HG03196 (cell line): Measurements from ENCODE around the gene LRP2.
"Not testable (repeated sequence)": the region's sequence is repeated elsewhere in the genome, so short reads cannot be mapped to it uniquely, and the experiment has no call there.

Source experiments
- ATAC-seq: cut with Tn5 transposase; IDR thresholded peaks from one replicate; pipeline ENCODE4 v1.9.1; 2021; ENCODE audit not compliant: unreplicated experiment

LRP2 gene

DNA sequence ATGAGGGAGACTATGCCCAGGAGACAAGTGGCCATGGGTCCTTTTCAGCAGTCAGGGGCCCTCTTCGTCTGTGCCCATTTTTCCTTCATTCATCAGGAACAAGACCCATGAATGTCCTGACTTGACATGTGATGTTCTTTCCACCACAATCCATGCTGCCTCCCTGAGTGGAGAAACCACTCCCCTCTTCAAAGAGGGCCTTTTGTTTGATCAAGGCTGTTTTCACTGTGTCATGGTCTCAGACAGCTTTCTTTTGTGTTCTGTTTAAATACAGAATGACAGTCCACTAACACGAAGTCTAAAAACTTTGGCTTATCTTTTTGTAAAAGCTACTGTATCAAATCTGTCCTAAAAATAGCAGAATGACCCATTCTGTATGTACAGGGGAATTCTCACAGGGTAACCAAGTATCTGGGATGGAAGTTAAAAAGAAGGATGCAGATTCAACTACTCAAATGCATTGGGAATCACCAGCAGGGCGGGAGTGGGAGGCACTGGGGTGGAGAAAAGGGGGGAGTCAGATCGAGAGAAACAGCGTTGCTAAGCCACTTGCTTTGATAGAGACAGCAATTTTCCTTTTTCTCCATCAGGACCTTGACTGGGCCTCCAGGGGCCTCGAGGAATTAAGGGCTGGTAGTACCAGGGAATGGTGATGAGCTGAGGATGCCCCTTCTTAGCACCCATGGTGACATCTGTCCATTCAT, 13.9 kb downstream of the LRP2 start:
- ATAC-seq: no peak

DNA sequence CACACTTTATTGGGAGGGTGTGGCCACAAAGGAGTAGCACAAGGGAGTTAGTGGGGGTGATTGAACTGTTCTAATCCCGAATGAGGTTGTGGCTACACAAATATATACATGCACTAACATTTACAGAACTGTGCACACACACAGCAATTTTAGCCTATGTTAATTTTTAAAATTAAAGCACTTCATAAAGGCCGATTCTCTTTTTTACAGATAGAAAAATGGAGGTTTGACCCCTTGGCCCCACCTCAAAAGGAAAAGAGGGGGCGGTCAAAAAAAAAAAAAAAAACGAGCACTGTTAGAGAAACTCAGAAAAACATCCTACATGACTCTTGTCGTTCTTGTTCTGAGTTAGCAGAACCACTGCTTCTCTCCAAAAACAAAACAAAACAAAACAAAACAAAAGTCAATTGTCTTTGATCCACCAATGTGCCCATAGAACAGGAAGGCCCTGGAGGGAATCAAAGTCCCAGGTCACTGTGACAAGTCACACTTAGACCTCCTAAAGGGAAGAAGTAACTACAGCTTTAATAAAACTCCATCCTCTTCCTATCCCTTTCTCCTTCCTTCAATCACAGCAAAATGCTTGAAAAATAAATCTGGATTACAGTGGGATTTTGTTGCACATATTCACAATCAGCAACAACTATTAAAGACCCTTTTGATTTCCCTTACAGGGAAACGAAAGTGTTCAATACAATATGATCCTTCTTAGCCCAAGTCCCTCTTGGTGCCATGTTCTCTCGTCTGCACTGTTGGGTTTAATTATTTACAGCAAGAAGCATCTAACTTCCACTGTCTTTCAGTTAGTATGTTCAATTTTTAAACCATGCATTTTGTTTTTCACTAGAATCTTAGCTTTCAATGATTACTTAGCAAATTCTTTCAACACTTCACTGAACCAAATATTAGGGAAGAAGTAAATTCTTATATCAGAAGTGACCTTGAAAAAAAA, 16.6 kb downstream of the LRP2 start:
- ATAC-seq: no peak

DNA sequence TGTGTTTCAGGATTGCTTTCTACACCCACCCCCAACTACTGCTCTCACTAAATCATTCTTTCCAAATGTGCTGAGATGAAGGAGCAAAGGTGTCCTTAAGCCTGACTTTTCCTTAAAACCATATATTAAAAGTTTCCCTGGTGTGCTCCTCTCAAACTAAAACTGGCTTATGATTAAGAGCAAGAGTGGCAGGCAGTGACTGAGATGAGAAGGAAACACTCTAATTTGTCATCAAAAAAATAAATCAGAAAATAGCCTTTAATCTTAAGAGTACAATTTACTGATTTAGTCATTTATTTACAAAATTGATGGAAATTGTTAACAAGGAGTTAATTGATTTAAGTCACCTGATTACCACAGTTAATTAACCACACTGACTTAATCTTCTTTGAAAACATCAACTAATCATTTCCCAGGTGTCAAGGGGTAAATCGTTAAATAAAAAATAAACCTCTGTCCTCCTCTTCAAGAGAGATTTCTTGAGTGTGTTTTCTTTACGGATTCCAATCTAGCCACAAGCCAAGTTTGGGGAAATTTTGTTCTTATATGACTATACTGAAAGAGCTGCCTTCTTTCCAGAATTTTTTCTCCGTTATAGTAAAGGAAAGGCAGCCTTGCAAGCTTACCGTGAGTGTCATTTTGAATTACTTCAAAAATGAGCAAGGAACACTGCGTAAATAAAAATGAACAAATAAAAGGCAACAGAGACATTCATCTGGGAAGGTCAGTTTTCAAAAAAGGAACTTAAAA, 17.4 kb downstream of the LRP2 start:
- ATAC-seq: no peak

DNA sequence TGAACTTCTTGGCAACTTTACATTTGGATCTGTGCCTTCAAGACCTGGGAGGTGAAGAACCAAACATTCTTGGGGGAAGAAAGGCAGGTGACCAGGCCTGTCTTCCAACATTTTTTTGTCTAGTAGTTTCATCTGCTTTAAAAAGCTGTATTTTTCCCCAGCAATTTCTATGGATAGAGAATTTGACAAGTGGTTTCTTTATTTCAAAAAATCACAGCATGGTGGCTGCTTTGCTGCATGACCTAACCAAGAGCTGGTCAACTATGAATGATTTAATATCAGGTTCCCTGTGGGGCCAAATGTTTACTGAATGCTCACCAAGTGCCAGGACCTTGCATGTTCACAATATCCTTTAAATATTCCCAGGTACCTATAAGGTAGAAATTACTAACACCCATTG, 19.1 kb downstream of the LRP2 start:
- no peak for ATAC-seq

DNA sequence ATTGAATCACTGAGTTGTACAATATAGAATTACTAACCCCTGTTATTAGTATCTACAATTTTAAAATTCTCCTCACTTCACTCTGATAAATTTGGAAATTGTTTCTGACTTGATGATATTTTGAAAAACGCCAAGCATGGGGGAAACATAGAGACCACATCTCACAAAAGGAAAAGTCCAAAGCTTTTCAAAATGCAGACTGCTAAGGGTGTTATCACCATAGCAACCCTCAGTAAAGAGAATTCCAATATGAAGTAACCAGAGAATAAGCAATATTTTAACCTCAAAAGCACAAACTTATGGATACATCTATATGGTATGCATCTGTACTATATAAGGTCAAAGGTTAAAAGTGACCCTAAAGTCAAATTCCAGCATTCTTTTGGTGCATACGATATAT, 22.7 kb downstream of the LRP2 start:
- ATAC-seq: no peak

DNA sequence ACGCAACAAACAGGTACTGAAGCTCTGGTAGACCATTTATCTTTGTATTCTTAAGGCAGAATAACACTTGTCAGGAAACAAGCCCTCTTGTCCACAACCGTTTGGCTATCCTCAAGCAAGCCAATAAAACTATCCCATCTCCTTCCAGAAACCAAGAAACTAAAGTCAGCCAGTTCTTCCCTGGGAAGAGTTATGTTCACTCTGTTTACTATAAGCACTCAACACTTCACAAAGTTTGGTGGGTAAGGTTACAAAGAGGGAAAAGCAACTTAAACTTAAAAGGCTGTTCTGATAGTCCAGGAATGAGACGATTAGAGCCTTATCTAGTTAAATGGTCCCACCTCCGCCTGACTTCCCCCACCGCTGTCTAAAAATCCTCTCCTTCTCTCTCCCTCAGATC, 25.6 kb downstream of the LRP2 start:
- no peak for ATAC-seq

DNA sequence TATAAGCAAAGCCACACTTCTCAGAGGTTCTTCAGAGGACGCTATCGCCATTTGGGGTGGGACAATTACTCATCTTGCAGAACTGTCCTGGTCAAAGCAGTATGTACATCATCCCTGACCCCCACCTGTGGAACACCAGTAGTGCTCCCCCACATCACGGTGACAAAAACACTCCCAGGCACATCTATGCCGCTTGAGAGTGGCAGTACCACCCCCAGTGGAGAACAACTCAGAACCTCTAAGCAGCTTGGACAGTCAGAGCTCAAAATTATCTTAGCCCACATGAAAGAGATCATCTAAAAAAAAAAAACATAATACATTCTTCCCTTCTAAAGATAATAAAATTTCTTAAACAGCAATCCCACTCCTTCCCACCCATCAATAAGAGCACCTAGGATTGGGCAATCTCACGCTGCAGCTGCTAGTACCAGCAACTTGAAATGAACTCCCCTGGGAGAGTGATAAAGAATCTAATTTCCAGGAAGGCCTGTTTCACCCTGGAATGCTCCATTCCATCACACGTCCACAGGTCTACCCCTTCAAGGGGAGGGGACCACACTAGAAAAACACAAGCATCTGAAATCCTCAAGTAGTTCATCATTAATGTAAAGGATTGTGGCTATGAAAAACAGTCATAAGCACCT, 31.7 kb downstream of the LRP2 start:
- ATAC-seq: no peak

DNA sequence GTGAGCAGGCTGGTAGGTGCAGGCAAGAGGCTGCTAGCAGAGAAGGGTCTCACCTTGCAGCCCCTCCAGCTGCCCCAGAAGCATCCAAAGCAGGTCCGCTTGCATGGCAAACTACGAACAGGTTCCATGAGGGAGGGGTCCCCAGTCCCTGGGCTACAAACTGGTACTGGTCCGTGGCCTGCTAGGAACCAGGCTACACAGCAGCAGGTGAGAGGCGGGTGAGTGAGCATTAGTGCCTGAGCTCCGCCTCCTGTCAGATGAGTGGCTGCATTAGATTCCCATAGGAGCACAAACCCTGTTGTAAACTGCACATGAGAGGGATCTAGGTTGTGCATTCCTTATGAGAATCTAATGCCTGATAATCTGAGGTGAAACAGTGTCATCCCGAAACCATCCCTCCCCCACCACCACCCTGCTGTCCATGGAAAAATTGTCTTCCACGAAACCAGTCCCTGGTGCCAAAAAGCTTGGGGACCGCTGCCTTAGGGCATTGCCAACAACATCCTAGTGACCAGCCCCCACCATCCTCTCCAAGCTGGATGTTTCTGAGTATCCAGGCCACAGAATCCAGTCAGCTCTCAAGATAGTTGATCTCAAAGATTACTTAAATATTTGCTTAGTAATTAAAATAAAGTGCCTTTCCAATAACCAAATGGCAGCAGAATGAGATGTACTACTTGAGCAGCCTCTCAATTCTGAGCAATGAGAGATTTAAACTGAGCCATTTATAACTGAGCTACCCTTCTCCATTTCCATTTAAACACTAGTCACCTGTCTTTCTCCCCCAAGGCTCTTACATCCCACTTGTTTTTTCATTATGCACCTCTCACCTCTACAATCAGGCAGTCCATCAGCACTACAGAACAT, 32.4 kb downstream of the LRP2 start:
- no peak for ATAC-seq

DNA sequence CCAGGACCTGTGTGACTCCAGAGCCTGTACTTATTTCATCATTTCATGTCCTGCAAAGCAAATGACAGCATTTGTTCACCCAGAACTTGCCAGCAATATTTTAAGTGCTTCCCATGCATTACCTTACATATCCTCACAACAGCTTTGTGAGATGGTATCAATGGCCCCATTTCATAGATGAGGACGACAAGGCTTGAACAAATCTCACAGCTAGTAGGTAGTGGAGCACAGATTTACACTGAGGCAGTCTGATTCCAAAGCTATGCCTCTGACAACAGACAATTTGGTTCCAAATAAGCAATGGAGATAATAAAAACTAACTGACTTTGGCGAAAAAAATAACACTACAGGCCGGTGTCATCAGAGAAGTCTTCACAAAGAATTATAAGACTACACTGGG, 33.5 kb downstream of the LRP2 start:
- no peak for ATAC-seq

DNA sequence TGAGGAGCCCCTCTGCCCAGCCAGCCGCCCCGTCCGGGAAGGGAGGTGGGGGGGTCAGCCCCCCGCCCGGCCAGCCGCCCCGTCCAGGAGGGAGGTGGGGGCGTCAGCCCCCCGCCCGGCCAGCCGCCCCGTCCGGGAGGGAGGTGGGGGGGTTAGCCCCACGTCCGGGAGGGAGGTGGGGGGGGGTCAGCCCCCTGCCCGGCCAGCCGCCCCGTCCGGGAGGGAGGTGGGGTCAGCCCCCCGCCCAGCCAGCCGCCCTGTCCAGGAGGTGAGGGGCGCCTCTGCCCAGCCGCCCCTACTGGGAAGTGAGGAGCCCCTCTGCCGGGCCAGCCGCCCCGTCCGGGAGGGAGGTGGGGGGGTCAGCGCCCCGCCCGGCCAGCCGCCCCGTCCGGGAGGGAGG, 34.5 kb downstream of the LRP2 start:
- not testable (repeated sequence) for ATAC-seq

DNA sequence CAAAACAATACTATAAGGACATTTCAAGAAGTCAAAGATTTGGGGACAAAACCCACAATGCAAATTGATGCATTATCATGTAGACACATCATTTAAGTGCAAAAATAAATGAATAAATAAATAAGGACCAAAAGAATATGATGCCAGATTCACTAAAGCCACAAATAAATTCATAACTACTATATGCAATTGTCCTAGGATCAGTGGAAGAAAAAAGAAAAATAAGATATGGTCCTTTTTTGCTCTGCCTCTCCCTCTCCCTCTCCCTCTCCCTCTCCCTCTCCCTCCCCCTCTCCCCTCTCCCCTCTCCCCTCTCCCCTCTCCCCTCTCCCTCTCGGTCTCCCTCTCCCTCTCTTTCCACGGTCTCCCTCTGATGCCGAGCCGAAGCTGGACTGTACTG, 36.4 kb downstream of the LRP2 start:
- not testable (repeated sequence) for ATAC-seq

DNA sequence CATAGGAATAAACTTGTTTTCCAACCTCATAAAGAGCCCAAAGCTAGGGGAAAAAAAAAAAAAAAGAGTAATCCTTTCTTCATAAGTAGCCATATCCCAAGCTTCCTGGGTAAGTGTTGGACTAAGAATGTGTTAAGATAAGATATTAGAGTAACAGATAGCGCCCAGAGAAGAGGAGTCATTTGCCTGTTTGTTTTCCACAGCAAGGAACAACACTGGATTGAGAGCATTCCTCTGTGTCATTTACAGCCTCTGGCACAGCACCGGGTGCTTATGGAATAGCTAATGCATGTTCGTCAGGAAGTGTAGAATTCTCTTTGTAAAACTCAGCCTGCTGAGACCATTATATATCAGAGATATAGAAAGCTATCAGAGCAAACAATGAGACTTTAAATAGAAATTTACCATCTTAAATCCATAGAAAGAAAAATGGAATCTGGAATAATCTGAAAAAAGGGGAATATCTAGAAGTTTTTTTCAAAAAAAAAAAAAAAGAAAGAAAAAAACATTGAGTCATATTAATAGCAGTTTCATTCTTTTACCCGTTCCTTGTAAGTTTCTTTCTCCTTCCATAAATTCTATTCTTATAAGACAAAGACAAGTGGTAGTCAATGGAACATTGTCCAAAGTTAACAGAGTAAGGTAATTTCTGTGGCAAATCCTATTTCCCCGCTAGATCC, 37.6 kb downstream of the LRP2 start:
- no peak for ATAC-seq

DNA sequence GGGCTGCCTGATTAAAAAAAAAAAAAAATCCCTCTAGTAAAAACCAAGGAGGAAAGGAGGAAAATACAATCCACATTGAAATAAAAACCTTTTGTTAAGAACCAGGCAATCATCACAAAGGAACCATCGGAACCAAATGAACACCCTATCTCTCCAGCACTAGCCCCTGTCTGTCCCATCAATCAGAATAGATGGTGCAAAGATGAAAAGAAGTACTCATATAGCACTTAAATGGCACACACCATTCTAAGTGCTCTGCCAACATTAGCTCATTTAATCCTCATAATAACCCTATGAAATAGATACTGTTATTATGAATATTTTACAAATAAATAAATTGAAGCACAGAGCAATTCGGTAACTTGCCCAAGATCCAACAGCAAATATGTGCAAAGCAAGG, 38.5 kb downstream of the LRP2 start:
- no peak for ATAC-seq

DNA sequence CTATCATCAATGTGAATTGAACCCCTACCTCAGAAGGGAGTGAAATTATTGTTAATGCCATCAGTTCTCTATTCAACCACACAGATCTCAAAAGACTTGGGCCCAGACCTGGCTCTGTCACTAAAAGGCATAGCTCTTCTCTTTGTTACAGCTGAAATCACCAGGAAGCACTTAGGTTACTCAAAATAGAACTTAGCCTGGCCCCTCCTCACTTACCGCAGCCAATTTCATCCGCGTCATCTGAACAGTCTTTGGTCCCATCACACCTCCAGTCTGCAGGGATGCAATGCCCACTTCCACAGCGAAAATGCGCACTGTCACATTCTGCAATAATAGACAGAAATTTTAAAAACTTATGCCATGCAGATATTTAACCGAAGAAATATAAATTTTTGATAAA, 41.8 kb downstream of the LRP2 start:
- ATAC-seq: no peak

DNA sequence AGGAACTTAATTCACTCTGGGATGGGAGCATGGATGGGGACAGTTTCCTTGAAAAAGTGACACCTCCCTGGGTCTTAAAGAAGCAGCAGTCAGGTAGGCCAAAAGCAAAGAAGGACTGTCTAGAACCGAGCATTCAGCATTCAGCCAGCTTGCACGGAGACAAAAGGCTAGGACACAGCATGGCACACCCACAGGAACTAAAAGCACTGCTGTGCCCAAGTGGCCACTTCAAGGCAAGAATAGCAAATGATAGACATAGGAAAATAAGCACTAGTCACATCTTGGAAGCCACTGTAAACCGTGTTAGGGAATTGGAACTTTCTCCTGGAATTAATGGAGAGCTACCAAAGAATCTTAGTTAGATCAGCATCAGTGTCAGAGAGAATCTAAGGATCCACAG, 47.0 kb downstream of the LRP2 start:
- no peak for ATAC-seq

DNA sequence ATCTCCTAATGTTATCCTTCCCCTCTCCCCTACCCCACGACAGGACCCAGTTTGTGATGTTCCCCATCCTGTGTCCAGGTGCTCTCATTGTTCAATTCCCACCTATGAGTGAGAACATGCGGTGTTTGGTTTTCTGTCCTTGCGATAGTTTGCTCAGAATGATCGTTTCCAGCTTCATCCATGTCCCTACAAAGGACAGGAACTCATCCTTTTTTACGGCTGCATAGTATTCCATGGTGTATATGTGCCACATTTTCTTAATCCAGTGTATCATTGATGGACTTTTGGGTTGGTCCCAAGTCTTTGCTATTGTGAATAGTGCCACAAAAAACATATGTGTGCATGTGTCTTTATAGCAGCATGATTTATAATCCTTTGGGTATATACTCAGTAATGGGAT, 54.0 kb downstream of the LRP2 start:
- ATAC-seq: not testable (repeated sequence)

DNA sequence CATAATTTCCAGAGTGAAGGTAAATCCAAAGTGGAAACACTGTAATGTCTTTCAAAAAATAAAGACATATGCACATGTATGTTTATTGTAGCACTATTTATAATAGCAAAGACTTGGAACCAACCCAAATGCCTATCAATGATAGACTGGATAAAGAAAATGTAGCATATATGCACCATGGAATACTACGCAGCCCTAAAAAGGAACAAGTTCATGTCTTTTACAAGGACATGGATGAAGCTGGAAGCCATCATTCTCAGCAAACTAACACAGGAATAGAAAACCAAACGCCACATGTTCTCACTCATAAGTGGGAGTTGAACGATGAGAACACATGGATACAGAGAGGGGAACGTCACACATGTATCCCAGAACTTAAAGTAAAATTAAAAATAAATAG, 57.6 kb downstream of the LRP2 start:
- ATAC-seq: not testable (repeated sequence)

DNA sequence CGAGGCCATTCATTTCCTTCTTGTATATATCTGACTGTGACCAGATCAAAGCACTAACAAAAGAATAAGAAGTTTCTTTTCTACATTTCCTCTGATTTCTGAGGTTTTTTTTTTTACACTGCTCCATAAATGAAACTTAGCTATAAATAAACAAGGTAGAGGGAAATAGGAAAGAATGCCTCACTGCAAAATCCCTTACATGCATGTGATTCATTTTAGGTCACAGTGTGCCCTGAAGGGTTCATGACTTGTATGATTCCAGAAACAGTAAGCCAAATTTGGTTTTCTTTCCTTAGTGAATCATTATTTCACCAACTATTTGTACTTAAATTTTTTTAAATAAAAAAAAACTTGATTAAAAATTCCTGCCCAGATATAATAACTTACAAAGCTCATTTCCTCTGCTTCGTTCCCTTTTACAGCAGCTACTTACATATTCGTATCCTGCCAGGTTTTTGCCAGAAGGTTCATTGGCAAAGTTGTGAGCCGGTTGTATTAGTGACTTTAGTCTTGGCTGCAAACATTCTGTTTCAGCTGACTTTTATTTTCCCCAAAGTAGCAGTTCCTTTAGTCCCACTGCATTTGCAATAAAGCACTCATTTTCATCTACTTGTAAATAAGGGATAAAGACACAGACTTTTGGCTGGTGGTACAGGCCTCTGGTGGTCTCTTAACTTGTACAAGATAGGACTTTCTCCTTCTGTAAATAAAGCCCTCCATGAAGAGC, 58.6 kb downstream of the LRP2 start:
- no peak for ATAC-seq

DNA sequence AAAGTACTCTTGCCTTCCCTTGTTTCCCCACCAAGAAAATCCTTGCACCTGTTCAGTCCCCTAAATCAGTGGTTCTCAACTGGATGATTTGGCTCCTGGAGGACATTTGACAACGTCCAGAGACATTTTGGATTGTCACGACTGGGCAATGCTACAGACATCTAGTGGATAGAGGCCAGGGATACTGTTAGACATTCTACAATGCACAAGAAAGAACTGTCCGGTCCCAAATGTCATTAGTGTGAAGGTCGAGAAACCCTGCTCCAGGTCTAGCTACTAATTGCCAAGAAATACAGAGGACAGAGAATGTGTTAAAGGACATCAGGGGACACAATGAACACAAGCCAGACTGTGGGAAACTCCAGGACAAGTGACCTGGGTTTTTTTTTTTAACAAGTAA, 60.0 kb downstream of the LRP2 start:
- ATAC-seq: no peak
